ENCODE measurements around the gene AGFG1. TPM values are rescaled to one million over a fixed set of nuclear protein-coding genes. Genes with fewer than 3 reads are reported as not detected.

Gene AGFG1
- total and polyA plus RNA-seq, 3 donors from 2014 or later: 126 to 192 (median 135) TPM

DNA sequence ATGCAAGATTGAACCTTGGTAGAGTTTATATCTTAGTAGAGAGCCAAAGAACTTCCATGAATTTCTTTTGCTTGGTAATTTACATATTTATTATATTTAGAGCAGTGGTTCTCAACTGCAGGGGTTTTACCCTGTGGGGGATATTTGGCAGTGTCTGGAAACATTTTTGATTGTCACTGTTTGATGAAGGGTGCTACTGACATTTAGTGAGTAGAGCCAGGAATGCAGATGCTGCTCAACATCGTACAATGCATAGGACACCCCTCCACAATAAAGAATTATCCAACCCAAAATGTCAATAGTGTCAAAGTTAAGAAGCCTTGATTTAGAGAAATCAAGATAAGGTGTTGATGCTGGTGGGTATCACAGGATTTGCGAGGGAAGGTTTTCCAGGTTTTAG, 14.7 kb downstream of the AGFG1 start:
- DNase-seq: no peak
- no peak for TF ChIP-seq POLR2A (IDR thresholded peaks at IDR 0.05)
- TF ChIP-seq, protein P1, sequence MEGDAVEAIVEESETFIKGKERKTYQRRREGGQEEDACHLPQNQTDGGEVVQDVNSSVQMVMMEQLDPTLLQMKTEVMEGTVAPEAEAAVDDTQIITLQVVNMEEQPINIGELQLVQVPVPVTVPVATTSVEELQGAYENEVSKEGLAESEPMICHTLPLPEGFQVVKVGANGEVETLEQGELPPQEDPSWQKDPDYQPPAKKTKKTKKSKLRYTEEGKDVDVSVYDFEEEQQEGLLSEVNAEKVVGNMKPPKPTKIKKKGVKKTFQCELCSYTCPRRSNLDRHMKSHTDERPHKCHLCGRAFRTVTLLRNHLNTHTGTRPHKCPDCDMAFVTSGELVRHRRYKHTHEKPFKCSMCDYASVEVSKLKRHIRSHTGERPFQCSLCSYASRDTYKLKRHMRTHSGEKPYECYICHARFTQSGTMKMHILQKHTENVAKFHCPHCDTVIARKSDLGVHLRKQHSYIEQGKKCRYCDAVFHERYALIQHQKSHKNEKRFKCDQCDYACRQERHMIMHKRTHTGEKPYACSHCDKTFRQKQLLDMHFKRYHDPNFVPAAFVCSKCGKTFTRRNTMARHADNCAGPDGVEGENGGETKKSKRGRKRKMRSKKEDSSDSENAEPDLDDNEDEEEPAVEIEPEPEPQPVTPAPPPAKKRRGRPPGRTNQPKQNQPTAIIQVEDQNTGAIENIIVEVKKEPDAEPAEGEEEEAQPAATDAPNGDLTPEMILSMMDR (IDR thresholded peaks at IDR 0.05): no peak
- WGBS, 2 donors: 87 to 96% methylated on average over 2 of the region's 2 CpGs
- Histone ChIP-seq H3K4me1 (no peaks in the 10 kb centered on the region), H3K27ac (no peak overlapping the region), H3K36me3 (ENCODE audit: low read depth, missing control alignments) (no peaks in the 10 kb centered on the region), H3K4me3 (no peak overlapping the region), H3K9me3 (no peaks in the 10 kb centered on the region), H3K27me3 (no peaks in the 10 kb centered on the region)
- intact Hi-C loops (cut with DNase I; ENCODE audit: low total_unique reads): no loop called here

DNA sequence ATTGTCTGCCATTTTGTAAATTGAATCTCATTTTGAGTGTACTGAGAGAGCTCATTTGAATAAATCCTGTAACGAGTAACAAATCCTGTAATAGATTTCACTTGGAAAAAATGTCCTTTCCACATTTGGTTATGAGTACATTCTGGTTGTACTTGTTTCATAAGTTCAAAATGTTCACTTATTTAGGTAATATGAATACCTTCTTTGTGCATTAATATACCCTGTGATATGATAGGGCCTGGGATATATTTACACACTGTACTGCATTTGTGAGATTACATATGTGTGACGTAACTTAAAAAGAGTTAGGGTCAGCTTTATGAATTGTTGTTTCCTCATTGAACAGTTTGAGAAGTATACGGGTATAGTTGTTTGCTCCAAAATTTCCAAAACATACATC, 16.1 kb downstream of the AGFG1 start:
- no peak for DNase-seq
- H3K4me1 ChIP-seq: no peaks in the 10 kb centered on the region
- no peak overlapping the region for H3K27ac ChIP-seq
- H3K9me3 ChIP-seq: no peaks in the 10 kb centered on the region
- H3K4me3 ChIP-seq: no peak overlapping the region
- no peaks in the 10 kb centered on the region for H3K27me3 ChIP-seq
- TF ChIP-seq, protein P1 (IDR thresholded peaks at IDR 0.05): no peak
- TF ChIP-seq POLR2A (IDR thresholded peaks at IDR 0.05): no peak
- 71 to 78% methylated on average over 3 of the region's 3 CpGs for WGBS, 2 donors
- no peaks in the 10 kb centered on the region for H3K36me3 ChIP-seq (ENCODE audit: low read depth, missing control alignments)
- intact Hi-C loops (cut with DNase I; ENCODE audit: low total_unique reads): no loop called here

DNA sequence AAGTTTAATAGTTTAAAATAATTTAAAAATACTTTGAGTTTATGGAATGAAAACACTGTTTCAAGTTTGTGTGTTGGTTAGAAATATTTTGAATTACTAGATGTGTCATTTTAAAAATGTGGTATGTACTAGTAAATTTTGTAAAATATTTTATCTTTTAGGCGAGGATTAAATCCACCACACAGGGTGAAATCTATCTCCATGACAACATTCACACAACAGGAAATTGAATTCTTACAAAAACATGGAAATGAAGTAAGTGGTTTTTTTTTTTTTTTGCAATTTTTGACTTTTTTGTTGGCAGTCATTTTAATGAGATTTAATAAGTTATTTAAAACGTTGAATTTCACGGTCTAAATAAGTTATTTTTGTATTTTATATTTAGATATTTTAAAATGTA, 19.4 kb downstream of the AGFG1 start:
- no peaks in the 10 kb centered on the region for H3K4me1 ChIP-seq
- no peak overlapping the region for H3K27ac ChIP-seq
- H3K36me3 ChIP-seq (ENCODE audit: low read depth, missing control alignments): no peaks in the 10 kb centered on the region
- H3K4me3 ChIP-seq: no peak overlapping the region
- no peaks in the 10 kb centered on the region for H3K27me3 ChIP-seq
- H3K9me3 ChIP-seq: no peaks in the 10 kb centered on the region
- TF ChIP-seq POLR2A (IDR thresholded peaks at IDR 0.05): no peak
- TF ChIP-seq, protein P1 (IDR thresholded peaks at IDR 0.05): no peak
- 84 to 88% methylated on average over 3 of the region's 3 CpGs for WGBS, 2 donors
- intact Hi-C loops (cut with DNase I; ENCODE audit: low total_unique reads): no loop called here
- DNase-seq: no peak

DNA sequence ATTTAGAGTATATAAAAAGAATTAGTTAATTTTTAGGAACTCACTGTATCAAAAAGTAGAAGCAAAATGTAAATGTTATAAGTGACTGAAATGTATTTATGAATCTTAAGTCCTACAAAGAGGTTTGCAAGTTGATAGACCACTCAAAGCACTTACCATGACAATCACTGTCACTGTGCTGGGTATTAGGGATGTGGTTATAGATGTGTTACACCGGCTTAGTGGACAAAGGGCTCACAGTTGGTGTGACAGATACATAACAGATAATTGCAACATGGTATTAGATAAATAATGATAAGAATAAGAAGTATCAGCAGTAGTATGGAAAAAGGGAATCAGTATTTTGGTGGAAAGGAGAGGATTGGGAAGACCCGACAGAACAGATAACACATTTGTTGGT, 21.6 kb downstream of the AGFG1 start:
- no peak for TF ChIP-seq POLR2A (IDR thresholded peaks at IDR 0.05)
- DNase-seq: no peak
- H3K9me3 ChIP-seq: no peaks in the 10 kb centered on the region
- no peak overlapping the region for H3K27ac ChIP-seq
- 62 to 74% methylated on average over 2 of the region's 2 CpGs for WGBS, 2 donors
- intact Hi-C loops (cut with DNase I; ENCODE audit: low total_unique reads): no loop called here
- no peaks in the 10 kb centered on the region for H3K27me3 ChIP-seq
- no peak overlapping the region for H3K4me3 ChIP-seq
- no peaks in the 10 kb centered on the region for H3K36me3 ChIP-seq (ENCODE audit: low read depth, missing control alignments)
- H3K4me1 ChIP-seq: no peaks in the 10 kb centered on the region

DNA sequence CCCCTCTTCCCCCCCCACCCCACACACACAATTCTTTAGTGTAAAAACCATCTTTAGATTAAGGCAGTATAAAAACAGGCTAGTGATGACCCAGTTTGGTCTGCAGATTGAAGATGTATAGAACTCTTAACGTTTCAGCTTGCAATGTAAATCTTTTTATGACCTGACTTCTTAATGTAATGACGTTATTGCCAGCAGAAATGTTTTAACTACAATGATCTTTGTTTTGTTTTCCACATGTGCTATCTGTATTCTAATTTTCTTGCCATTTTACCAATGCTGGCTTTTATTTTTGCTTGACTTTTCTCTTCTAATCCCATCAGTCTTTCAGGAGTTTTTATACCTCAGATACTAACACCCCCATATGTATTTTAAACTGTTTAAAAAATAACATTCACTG, 25.2 kb downstream of the AGFG1 start:
- TF ChIP-seq, protein P1 (IDR thresholded peaks at IDR 0.05): no peak
- TF ChIP-seq POLR2A (IDR thresholded peaks at IDR 0.05): no peak
- 73 to 90% methylated on average over 2 of the region's 2 CpGs for WGBS, 2 donors
- Histone ChIP-seq H3K9me3 (no peaks in the 10 kb centered on the region), H3K4me3 (no peak overlapping the region), H3K27ac (no peak overlapping the region), H3K36me3 (ENCODE audit: low read depth, missing control alignments) (no peaks in the 10 kb centered on the region), H3K27me3 (no peaks in the 10 kb centered on the region), H3K4me1 (no peaks in the 10 kb centered on the region)
- DNase-seq: no peak
- intact Hi-C loops (cut with DNase I; ENCODE audit: low total_unique reads): no loop called here

All from testis (tissue), 3 donors.